HG03442 (cell line): ENCODE data around the gene RNF115.
"Not testable (repeated sequence)": the region's sequence is repeated elsewhere in the genome, so short reads cannot be mapped to it uniquely, and the experiment has no call there.

Experiments
- ATAC-seq: cut with Tn5 transposase; IDR thresholded peaks from one replicate; pipeline ENCODE4 v1.9.1; 2021; ENCODE audit warnings: mild to moderate bottlenecking, moderate library complexity; ENCODE audit not compliant: unreplicated experiment

Gene RNF115

DNA sequence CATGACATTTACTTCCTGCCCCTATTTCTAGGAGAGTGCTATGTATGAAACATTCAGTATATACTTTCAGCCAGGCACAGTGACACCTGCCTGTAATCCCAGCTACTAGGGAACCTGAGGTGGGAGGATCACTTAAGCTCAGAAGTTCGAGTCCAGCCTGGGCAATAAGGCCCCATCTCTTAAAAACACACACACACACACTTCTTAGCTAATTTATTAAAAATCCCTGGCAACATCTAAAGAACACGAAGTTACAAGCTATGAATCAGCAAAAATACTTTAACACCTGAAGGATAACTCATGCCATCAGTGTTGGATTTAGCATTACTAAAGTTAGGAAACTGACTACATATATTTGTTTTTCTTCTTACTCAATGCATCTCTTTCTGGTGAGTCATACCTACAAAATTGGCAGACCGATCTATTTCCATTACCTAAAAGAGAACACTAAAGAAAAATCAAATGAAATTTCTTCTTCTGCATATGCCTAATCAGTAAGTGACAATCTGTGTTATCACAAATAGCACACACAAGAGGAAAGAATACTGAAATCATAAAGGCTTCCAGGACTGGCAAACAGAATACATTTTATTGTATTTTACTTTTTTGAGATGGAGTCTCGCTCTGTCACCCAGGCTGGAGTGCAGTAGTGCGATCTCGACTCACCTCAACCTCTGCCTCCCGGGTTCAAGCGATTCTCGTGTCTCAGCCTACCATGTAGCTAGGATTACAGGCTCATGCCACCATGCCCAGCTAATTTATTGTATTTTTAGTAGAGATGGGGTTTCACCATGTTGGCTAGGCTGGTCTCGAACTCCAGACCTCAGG is 41.4 kb downstream of the RNF115 start:
- no peak for ATAC-seq

DNA sequence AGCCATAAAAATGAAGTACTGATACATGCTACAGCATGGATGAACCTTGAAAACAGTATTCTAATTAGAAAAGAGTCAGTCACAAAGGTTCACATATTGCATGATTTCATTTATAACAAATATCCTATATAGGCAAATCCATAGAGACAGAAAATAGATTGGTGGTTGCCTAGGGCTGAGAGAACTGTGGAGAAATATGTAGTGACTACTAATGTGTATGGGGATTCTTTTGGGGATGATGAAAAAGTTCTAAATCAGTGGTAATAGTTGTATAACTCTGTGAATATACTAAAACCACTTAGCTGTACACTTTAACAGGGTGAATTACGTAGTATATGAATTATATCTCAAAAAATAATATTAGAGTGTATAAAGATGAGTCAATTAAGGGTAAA is 45.8 kb downstream of the RNF115 start:
- no peak for ATAC-seq

- no peak for ATAC-seq
Observed at GRCh38 chr1:145777357-145778145, 46.3 kb downstream of the RNF115 start.

DNA sequence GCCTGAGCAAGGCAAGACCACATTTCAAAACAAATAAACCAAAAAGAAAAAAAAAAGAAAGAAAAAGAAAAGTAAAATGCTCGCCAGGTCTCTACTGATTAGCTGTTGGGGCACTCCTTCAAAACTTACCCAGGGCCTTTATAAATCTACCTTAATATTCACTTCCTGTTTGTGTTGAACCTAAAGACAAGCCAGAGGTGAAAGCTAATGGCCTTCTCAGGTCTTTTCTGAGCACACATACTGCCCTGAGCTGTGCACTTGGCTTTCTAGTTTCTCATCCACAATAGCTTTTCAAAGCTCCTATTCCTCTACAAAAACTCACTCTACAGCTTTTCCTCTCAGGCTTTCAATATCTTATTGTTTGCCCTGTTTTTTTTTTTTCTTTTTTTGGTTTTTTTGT is 50.5 kb downstream of the RNF115 start:
- ATAC-seq, result no peak

DNA sequence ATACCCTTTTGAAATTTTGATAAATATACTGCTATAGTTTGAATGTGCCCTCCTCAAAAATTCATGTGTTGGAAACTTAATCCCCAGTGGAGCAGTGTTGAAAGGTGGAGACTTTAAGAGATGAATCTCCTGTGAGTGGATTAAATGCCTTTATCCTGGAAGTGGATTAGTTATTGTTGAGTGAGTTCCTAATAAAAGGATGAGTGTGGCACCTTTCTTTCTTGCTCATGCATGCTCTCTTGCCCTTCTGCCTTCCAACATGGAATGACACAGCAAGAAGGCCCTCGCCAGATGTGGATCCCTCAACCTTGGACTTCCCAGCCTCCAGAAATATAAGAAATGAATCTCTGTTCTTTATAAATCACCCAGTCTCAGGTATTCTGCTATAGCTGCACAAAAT is 52.8 kb downstream of the RNF115 start:
- no peak for ATAC-seq

DNA sequence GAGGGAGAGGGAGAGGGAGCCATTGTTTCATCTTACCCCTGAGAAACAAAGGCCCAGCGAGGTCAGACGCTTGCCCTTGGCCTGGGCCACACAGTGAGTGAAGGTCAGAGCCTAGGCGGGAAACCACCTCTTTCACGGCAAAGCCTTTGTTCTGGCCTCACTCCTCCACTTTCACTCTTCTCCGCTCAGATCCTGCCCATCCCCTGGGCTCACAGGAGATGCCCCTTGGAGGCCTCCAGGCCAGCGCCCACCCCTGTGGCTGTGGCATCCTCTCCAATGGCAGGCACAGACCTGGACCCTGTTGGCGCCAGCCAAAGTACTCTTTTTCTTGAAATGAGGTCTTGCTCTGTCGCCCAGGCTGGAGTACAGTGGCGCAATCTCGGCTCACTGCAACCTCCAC is 55.9 kb downstream of the RNF115 start:
- ATAC-seq, result not testable (repeated sequence)

- ATAC-seq, result not testable (repeated sequence)
Observed at GRCh38 chr1:145766926-145767325, 57.0 kb downstream of the RNF115 start.

GRCh38 chr1:145765585-145766360 is 58.1 kb downstream of the RNF115 start:
- ATAC-seq, result not testable (repeated sequence)

GRCh38 chr1:145765127-145765526 is 58.8 kb downstream of the RNF115 start:
- ATAC-seq, result not testable (repeated sequence)

- ATAC-seq, result not testable (repeated sequence)
Observed at GRCh38 chr1:145764231-145764940, 59.5 kb downstream of the RNF115 start.

DNA sequence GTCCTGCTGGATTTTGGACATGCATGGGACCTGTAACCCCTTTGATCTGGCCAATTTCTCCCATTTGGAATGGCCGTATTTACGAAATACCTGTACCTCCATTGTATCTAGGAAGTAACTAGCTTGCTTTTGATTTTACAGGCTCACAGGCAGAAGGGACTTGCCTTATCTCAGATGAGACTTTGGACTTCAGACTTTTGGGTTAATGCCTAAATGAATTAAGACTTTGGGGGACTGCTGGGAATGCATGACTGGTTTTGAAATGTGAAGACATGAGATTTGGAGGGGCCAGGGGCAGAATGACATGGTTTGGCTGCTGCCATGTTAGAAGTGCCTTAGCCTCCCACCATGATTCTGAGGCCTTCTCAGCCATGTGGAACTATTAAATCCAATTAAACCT is 61.9 kb downstream of the RNF115 start:
- ATAC-seq, result not testable (repeated sequence)

- ATAC-seq, result not testable (repeated sequence)
Observed at GRCh38 chr1:145761498-145761897, 62.4 kb downstream of the RNF115 start.

- not testable (repeated sequence) for ATAC-seq
Observed at GRCh38 chr1:145760395-145760949, 63.4 kb downstream of the RNF115 start.

- ATAC-seq, result no peak
Observed at GRCh38 chr1:145759721-145760120, 64.2 kb downstream of the RNF115 start.

DNA sequence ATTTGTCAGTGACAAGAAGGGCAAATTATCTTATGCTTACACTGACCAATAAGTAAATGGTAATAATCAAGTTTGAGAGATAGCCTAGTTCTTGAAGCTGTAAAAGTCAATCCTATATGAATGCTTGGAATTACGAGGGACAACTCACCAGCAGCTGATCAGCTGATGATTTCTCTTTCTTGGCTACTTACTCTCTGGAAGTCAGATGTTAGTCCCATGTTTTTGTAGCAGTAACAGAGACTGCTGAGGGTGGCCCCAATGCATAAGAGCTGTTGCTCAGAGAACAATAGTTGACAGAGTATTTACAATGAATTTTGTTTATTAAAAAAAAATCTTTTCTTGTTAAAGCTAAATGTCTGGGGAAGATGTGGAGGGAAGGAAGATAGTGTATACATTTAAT is 65.3 kb downstream of the RNF115 start:
- ATAC-seq, result no peak

GRCh38 chr1:145758116-145758515 is 65.8 kb downstream of the RNF115 start:
- ATAC-seq, result no peak

GRCh38 chr1:145757420-145757819 is 66.5 kb downstream of the RNF115 start:
- ATAC-seq, result no peak

DNA sequence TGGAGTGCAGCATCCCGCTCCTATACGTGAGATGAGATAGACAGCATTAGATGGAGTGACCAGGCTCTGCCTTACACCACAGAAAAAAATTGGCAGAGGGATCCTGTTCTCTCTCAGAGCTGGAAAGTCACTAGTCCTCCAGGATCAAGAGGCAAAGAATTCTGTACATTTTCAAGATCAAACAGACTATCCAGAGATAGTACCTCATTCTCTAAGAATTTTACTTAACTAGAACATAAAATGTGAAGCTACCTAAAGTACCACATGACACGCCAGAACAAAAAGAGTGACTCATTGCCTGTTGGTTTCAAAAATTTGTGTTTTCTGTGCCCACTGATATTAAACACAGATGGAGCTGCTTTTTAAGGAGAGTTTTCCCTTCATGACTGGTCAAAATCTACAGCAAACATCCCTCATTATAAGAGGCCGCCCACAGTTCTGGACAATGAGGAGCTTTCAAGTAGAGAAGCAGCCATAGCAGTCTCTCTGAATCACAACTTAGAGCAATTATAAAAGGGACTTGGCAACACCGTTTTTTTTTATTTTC is 72.3 kb downstream of the RNF115 start:
- ATAC-seq, result no peak

DNA sequence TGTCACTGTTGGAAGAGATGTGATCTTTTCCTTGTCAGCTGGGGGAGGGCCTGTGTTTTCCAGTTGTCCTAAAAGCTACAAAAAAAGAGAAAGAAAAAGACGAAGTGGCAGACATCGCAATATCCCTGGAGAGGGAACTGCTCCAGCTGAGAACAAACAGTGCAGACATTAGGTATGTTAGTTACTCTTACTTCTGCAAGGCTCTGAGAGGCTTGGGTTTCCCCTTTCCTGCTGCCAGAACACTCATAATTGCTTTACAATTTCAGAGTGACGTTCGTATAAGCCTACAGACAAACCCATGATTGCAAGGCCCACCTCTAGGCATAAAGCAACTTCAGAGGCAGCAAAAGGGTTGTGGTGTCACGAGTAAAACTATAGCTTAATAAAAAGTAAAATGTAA is 73.5 kb downstream of the RNF115 start:
- ATAC-seq, result no peak
